HUES6 (cell line): ENCODE data around the gene ALDH6A1.

Source experiments
- H3K27ac ChIP-seq: 2 replicates; pipeline ENCODE4 v1.7.0; 2013; ENCODE audit warnings: low read depth, mild to moderate bottlenecking, low read length, inconsistent platforms
- H3K27me3 ChIP-seq: 2 replicates; pipeline ENCODE4 v1.6.1; 2013; ENCODE audit warnings: low read length; ENCODE audit not compliant: control insufficient read depth, insufficient read depth
- H3K36me3 ChIP-seq: 2 replicates; pipeline ENCODE4 v1.6.1; 2013; ENCODE audit warnings: low read length; ENCODE audit not compliant: control insufficient read depth, insufficient read depth
- H3K4me1 ChIP-seq: 2 replicates; pipeline ENCODE4 v1.6.1; 2013; ENCODE audit warnings: low read length; ENCODE audit not compliant: control insufficient read depth, insufficient read depth
- H3K4me3 ChIP-seq: 2 replicates; pipeline ENCODE4 v1.5.1; 2013; ENCODE audit warnings: low read depth, low read length
- H3K9ac ChIP-seq: one replicate; pipeline ENCODE4 v1.6.1; 2013; ENCODE audit warnings: mild to moderate bottlenecking, low read length
- H3K9me3 ChIP-seq: 2 replicates; pipeline ENCODE4 v1.6.1; 2013; ENCODE audit warnings: low read depth, low read length; ENCODE audit not compliant: control insufficient read depth, insufficient read depth

Gene ALDH6A1

GRCh38 chr14:74083784-74084276 lies 423 bp downstream of the ALDH6A1 start:
- Histone ChIP-seq H3K9me3 (no peaks in the 10 kb centered on the region), H3K4me1 (no peaks in the 10 kb centered on the region; the same call in 1 of the 2 replicates), H3K27me3 (no peaks in the 10 kb centered on the region), H3K4me3 (peak overlapping the region; percentile 86), H3K27ac (no peak overlapping the region), H3K9ac (peak overlapping the region; percentile 77), H3K36me3 (no peaks in the 10 kb centered on the region)

- H3K4me3 ChIP-seq, result peak overlapping the region; percentile 86
Observed at GRCh38 chr14:74083161-74083560, 1.1 kb downstream of the ALDH6A1 start.

GRCh38 chr14:74081491-74081890 lies 2.8 kb downstream of the ALDH6A1 start:
- H3K27me3 ChIP-seq, result no peaks in the 10 kb centered on the region
- no peak overlapping the region for H3K27ac ChIP-seq
- no peaks in the 10 kb centered on the region for H3K9me3 ChIP-seq
- no peak overlapping the region for H3K9ac ChIP-seq
- H3K36me3 ChIP-seq, result no peaks in the 10 kb centered on the region
- H3K4me3 ChIP-seq, result no peak overlapping the region
- no peaks in the 10 kb centered on the region; the same call in 1 of the 2 replicates for H3K4me1 ChIP-seq

More at GRCh38 chr14:74083161-74083560, 1.1 kb downstream of the ALDH6A1 start:
- no peak overlapping the region for H3K27ac ChIP-seq
- H3K27me3 ChIP-seq, result no peaks in the 10 kb centered on the region
- no peaks in the 10 kb centered on the region for H3K9me3 ChIP-seq
- H3K4me1 ChIP-seq, result no peaks in the 10 kb centered on the region; the same call in 1 of the 2 replicates
- peak overlapping the region; percentile 77 for H3K9ac ChIP-seq
- no peaks in the 10 kb centered on the region for H3K36me3 ChIP-seq

- Histone ChIP-seq H3K36me3 (no peaks in the 10 kb centered on the region), H3K27ac (no peak overlapping the region), H3K27me3 (no peaks in the 10 kb centered on the region), H3K9me3 (no peaks in the 10 kb centered on the region), H3K4me3 (no peak overlapping the region), H3K4me1 (no peaks in the 10 kb centered on the region; the same call in 1 of the 2 replicates), H3K9ac (no peak overlapping the region)
Observed at GRCh38 chr14:74080820-74081460, 3.3 kb downstream of the ALDH6A1 start.

- no peaks in the 10 kb centered on the region for H3K4me1 ChIP-seq
- H3K9ac ChIP-seq, result no peak overlapping the region
Observed at GRCh38 chr14:74077401-74077800, 6.9 kb downstream of the ALDH6A1 start.

GRCh38 chr14:74065746-74066575 lies 18.3 kb downstream of the ALDH6A1 start:
- Histone ChIP-seq H3K9me3 (no peaks in the 10 kb centered on the region), H3K4me1 (no peaks in the 10 kb centered on the region), H3K4me3 (no peak overlapping the region), H3K36me3 (peaks cover 43% of the 10 kb centered on the region), H3K9ac (no peak overlapping the region), H3K27me3 (no peaks in the 10 kb centered on the region), H3K27ac (no peak overlapping the region)

More at GRCh38 chr14:74077401-74077800, 6.9 kb downstream of the ALDH6A1 start:
- no peak overlapping the region for H3K4me3 ChIP-seq
- H3K27me3 ChIP-seq, result no peaks in the 10 kb centered on the region
- H3K36me3 ChIP-seq, result 0 out of 2 replicates have a peak, but pooled peaks cover 3% of the 10 kb centered on the region
- no peak overlapping the region for H3K27ac ChIP-seq
- no peaks in the 10 kb centered on the region for H3K9me3 ChIP-seq

GRCh38 chr14:74064883-74065282 lies 19.4 kb downstream of the ALDH6A1 start:
- Histone ChIP-seq H3K27ac (no peak overlapping the region), H3K36me3 (peaks cover 47% of the 10 kb centered on the region), H3K27me3 (no peaks in the 10 kb centered on the region), H3K9me3 (no peaks in the 10 kb centered on the region), H3K9ac (no peak overlapping the region), H3K4me3 (no peak overlapping the region), H3K4me1 (no peaks in the 10 kb centered on the region)

GRCh38 chr14:74064426-74064825 lies 19.8 kb downstream of the ALDH6A1 start:
- Histone ChIP-seq H3K27me3 (no peaks in the 10 kb centered on the region), H3K36me3 (peaks cover 51% of the 10 kb centered on the region), H3K9me3 (no peaks in the 10 kb centered on the region), H3K9ac (no peak overlapping the region), H3K4me1 (no peaks in the 10 kb centered on the region), H3K4me3 (no peak overlapping the region), H3K27ac (no peak overlapping the region)

GRCh38 chr14:74062809-74063150 lies 21.5 kb downstream of the ALDH6A1 start:
- H3K9ac ChIP-seq, result no peak overlapping the region

GRCh38 chr14:74049876-74050495 lies 34.3 kb downstream of the ALDH6A1 start:
- H3K9me3 ChIP-seq, result no peaks in the 10 kb centered on the region
- no peak overlapping the region for H3K9ac ChIP-seq
- H3K4me3 ChIP-seq, result no peak overlapping the region
- no peaks in the 10 kb centered on the region for H3K4me1 ChIP-seq
- no peaks in the 10 kb centered on the region for H3K27me3 ChIP-seq
- H3K36me3 ChIP-seq, result no peaks in the 10 kb centered on the region
- H3K27ac ChIP-seq, result no peak overlapping the region

More at GRCh38 chr14:74062809-74063150, 21.5 kb downstream of the ALDH6A1 start:
- no peaks in the 10 kb centered on the region for H3K9me3 ChIP-seq
- no peaks in the 10 kb centered on the region for H3K4me1 ChIP-seq
- no peak overlapping the region for H3K27ac ChIP-seq
- no peak overlapping the region for H3K4me3 ChIP-seq
- no peaks in the 10 kb centered on the region for H3K27me3 ChIP-seq
- peaks cover 53% of the 10 kb centered on the region for H3K36me3 ChIP-seq

GRCh38 chr14:74048281-74048680 lies 36.0 kb downstream of the ALDH6A1 start:
- no peak overlapping the region for H3K27ac ChIP-seq
- H3K9me3 ChIP-seq, result no peaks in the 10 kb centered on the region
- no peaks in the 10 kb centered on the region for H3K36me3 ChIP-seq
- no peak overlapping the region for H3K9ac ChIP-seq
- no peaks in the 10 kb centered on the region for H3K27me3 ChIP-seq
- H3K4me1 ChIP-seq, result no peaks in the 10 kb centered on the region
- no peak overlapping the region for H3K4me3 ChIP-seq
